Stimulated activated CD4-positive, alpha-beta T cell treated with anti-CD3 and anti-CD28 coated beads, Interleukin-12 subunit alpha, Interleukin-12 subunit beta, amount 100 ng/mL, for 4 hours (primary cell): ENCODE data around the gene HRAS.

Source experiments
- DNase-seq: peaks from one replicate; pipeline ENCODE4 v3.0.0-alpha.2; 2020

Gene HRAS

GRCh38 chr11:506995-507726, 28.2 kb downstream of the HRAS start, which contains the start of gene RNH1:
TSS of gene RNH1 (minus strand) at chr11:507242. CDS start at chr11:502162, 5,080 bp downstream.
- peak; percentile 100 for DNase-seq

DNA sequence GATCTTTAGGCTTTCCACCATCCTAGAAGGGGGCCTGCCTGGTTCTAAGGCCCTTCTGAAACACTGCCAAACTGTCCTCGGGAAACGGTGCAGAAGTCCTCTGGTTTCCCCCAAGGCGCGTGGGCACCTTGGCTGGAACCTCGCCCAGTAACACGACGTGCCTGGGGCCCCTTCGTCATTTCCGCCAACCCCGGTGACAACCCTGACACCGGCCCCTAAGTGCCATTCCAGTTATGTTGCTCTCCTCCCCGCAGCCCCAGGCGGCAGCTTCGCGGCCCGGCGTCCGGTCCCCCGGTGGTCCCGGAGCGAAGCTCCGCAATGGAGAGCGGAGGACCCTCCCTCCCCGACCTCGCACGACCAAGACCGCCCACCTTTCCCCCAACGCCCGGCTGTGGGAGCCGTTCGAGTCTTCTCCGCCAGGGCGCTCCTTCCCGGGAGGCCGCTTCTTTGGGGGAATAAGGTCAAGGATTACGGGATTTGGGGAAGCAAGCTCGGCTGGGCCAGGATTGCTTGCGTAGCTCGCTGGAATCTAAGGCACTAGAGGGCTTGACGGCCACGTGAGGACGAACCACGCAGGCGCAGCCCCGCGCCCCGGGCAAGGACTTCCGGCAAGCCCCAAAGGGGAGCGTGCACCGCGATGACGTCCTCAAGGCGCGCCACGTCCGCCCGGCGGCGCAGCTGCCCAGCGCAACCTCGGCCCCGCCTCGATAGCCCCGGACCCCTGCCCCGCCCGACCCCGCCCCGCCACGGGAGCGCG, 29.0 kb downstream of the HRAS start:
- peak; percentile 97 for DNase-seq

DNA sequence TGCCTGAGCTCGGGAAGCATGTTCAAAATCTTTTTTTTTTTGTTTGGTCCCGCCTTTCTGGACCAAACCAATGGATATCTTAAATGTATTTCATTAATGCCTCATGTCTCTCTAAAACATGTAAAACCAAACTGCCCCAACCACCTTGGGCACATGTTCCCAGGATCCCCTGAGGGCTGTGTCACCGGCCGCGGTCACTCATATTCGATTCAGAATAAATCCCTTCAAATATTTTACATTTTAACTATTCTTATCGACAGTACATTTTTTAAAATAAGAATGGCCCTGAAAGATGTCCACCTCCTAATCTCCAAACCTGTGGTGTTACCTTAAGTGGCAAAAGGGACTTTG, 30.4 kb downstream of the HRAS start:
- no peak for DNase-seq

DNA sequence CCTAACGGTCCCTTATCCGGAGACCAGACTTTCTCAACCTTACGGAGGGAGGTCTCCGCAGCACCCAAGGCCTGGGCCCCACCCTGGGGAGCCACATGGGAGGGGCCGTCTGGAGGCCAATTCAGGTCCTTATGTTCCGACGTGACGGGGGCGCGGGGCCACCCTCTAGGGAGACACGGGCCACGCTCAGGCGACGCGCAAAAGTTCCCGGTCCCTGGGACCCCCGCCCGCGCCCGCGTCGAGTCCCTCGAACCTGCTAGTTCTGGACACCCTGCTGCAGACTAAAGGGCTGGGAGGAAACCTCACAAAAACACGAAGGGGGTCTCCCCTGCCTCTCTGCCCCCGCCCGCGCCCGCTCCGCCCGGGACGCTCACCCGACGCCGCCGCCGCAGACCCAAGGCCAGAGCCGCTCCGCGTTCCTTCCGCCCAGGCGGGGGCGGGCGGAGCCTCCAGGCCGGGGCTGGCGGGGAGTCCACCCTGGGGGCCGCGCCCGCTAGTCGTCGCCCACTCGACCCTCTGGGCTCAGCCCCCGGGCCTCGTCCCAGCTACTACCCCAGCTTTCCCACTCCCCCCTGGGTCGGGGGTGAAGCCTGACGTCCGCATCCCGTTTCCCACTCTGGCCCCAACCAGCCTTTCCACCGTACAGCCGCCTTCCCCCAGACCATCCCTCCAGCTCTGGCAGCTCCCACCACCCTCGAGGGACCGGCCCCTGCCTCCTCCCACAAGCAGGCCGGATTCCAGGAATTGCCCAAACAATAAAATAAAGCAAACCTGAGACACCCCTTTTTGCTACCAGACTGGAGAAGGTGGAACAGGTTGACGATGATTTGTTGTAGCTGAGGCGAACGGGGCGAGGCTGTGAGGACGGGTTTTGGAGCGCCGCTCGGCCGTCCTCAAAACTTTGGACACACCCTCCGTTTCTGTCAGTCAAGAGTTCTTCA, 31.1 kb downstream of the HRAS start:
- DNase-seq: no peak

- no peak for DNase-seq
Observed at GRCh38 chr11:503179-503981, 32.0 kb downstream of the HRAS start.

GRCh38 chr11:502288-503178, 32.8 kb downstream of the HRAS start:
- no peak for DNase-seq

- no peak for DNase-seq
Observed at GRCh38 chr11:501683-502287, 33.6 kb downstream of the HRAS start.

- DNase-seq: no peak
Observed at GRCh38 chr11:501001-501682, 34.2 kb downstream of the HRAS start.

GRCh38 chr11:499201-500076, 35.9 kb downstream of the HRAS start:
- DNase-seq: no peak

DNA sequence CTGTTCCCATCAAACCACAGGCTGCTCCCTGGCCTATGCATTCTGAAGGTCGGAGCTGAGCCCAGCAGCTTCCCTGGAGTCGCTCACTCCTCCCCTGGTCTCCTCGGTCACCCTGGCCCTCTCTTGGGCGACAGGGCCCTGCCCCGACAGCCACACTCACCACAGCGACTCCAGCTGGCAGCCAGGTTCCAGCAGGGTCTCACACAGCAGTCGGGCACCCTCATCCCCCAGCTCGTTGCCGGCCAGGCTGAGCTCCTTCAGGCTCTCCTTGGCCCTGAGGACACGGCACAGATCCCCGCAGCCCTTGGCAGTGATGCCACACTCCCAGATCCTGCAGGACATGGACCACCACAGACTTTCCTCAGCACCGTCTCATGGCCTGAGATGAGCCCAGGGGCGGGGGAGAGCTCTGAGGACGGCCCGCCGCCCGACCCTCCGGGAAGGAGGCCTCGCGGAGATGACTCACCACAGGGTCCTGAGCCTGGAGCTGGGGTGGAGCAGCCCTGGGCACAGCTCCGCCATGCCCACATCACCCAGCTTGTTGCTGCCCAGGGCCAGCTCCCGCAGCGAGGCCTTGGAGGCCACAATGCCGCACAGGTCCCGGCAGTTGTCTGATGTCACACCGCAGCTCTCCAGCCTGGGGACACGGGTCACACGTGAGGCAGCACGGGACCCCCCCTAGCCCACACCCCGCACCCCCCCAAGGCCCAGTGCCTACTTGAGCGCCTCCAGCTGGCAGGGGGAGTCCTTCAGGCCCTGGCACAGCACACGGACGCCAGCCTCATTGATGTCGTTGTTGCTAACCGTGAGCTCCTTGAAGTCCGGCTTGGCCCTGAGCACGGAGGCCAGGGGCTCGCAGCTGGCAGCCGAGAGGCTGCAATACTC, 36.8 kb downstream of the HRAS start:
- no peak for DNase-seq

GRCh38 chr11:497565-498296, 37.6 kb downstream of the HRAS start:
- no peak for DNase-seq

GRCh38 chr11:496834-497564, 38.4 kb downstream of the HRAS start:
- no peak for DNase-seq

GRCh38 chr11:495537-495931, 39.8 kb downstream of the HRAS start:
- DNase-seq: no peak

- DNase-seq: no peak
Observed at GRCh38 chr11:494761-495536, 40.4 kb downstream of the HRAS start.

DNA sequence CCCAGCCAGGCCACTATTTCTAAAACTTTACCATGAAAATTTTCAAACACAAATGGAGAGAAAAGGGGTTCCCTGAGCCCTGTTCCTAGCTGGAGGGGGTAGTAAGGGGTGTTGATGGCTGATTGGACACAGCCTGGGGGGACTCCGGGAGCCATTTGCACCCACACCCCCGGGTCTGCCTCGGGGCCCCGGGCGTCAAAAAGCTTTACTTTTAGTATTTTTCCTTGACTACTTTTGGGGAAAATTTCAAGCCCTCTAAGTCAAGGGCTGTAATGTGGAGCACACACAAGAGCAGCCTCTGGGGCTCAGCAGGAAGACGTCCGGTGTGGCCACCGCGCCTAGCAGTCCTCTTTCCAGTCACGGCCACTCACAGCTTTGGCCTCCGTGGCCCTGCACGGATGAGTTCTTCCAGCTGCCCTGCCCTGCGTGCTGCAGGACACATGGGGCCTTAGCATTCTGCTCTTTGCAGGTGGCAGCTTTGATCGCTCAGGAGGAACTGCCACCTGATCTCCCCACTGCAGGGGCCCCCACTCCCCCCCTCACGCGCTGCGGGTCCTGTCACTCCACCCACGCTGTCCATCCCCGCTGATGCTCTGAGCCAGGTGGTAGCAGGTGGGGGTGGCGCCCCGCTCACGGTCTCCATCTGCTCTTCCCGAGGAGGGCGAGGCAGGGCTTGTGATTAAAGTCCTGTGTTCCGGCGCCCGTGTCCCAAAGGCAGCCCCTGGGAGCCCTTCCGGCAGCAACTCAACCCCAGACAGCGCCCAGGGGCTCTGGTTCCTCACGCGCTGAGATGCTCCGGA, 42.7 kb downstream of the HRAS start:
- DNase-seq: no peak
